HL-60 (cell line): Measurements from ENCODE around the gene RBMS3.

ENCODE experiments used
- DNase-seq, 2 experiments: peaks; one replicate each; pipeline ENCODE4 v3.0.0-alpha.2; 2010 to 2020; ENCODE audit warnings: low read depth in 1 of 2, low spot score in 1 of 2
- H3K27ac ChIP-seq: fragments of 250-450 bp; sonication (Bioruptor Pico); replicated peaks from 2 replicates; pipeline ENCODE4 v1.5.1; 2020; ENCODE audit warnings: mild to moderate bottlenecking, moderate library complexity
- H3K27me3 ChIP-seq: fragments of 250-450 bp; sonication (Bioruptor Pico); 2 replicates; pipeline ENCODE4 v1.5.1; 2021; ENCODE audit warnings: mild to moderate bottlenecking, moderate library complexity; ENCODE audit not compliant: insufficient read depth, poor library complexity, severe bottlenecking
- H3K4me3 ChIP-seq: replicated peaks from 2 replicates; pipeline ENCODE4 v1.5.1; 2011; ENCODE audit warnings: mild to moderate bottlenecking, control low read depth, low read length; ENCODE audit not compliant: insufficient read depth
- CTCF ChIP-seq: IDR thresholded peaks from one replicate; pipeline ENCODE4 v1.5.1; 2011; ENCODE audit warnings: low read length, control low read depth, inconsistent platforms; ENCODE audit not compliant: insufficient read depth
- GABPA ChIP-seq: IDR thresholded peaks from 2 replicates; pipeline ENCODE4 v1.6.1; 2012; ENCODE audit warnings: low read depth
- POLR2AphosphoS5 ChIP-seq: IDR thresholded peaks from 2 replicates; pipeline ENCODE4 v1.6.1; 2012; ENCODE audit warnings: low read depth
- REST ChIP-seq: IDR thresholded peaks from 2 replicates; pipeline ENCODE4 v1.6.1; 2012; ENCODE audit warnings: low read depth; ENCODE audit not compliant: insufficient replicate concordance
- SPI1 ChIP-seq: IDR thresholded peaks from 2 replicates; pipeline ENCODE4 v1.6.1; 2012; ENCODE audit warnings: low read depth, mild to moderate bottlenecking, borderline replicate concordance

RBMS3 gene

GRCh38 chr3:29887451-29887850 is 606.6 kb downstream of the RBMS3 start:
- DNase-seq: no peak
- no peak for TF ChIP-seq POLR2AphosphoS5
- TF ChIP-seq CTCF: no peak
- TF ChIP-seq REST: no peak
- TF ChIP-seq SPI1: no peak
- no peak for TF ChIP-seq GABPA
- no peak overlapping the region for H3K27ac ChIP-seq
- H3K27me3 ChIP-seq: no peaks in the 10 kb centered on the region
- no peak overlapping the region for H3K4me3 ChIP-seq

GRCh38 chr3:29889215-29889614 is 608.3 kb downstream of the RBMS3 start:
- TF ChIP-seq SPI1 (no peak), CTCF (no peak), GABPA (no peak), POLR2AphosphoS5 (no peak), REST (no peak)
- Histone ChIP-seq H3K27me3 (no peaks in the 10 kb centered on the region), H3K27ac (no peak overlapping the region), H3K4me3 (no peak overlapping the region)
- no peak for DNase-seq

GRCh38 chr3:29890801-29891200 is 609.9 kb downstream of the RBMS3 start:
- no peak overlapping the region for H3K4me3 ChIP-seq
- no peak overlapping the region for H3K27ac ChIP-seq
- no peaks in the 10 kb centered on the region for H3K27me3 ChIP-seq
- TF ChIP-seq CTCF: no peak
- TF ChIP-seq SPI1: no peak
- no peak for TF ChIP-seq REST
- TF ChIP-seq POLR2AphosphoS5: no peak
- TF ChIP-seq GABPA: no peak
- DNase-seq: no peak
